Measurements from ENCODE around the gene ASTN2. TPM values are rescaled to one million over a fixed set of nuclear protein-coding genes. Genes with fewer than 3 reads are reported as not detected.

Gene ASTN2
- total and polyA plus RNA-seq, 9 donors: 1.8 to 6.4 (median 3.2) TPM

- H3K27ac ChIP-seq: no peak overlapping the region
- TF ChIP-seq CTCF (IDR thresholded peaks at IDR 0.05) (no peak), POLR2A (IDR thresholded peaks at IDR 0.05) (no peak), EP300 (IDR thresholded peaks at IDR 0.05) (no peak)
- no peaks in the 10 kb centered on the region for H3K36me3 ChIP-seq
- H3K4me1 ChIP-seq (ENCODE audit: insufficient read depth): no peaks in the 10 kb centered on the region
- no peaks in the 10 kb centered on the region for H3K27me3 ChIP-seq
- H3K9me3 ChIP-seq: no peaks in the 10 kb centered on the region
- no peak overlapping the region for H3K4me3 ChIP-seq
- DNase-seq: no peak
- intact Hi-C loops (cut with DNase I): no loop called here
- WGBS, 3 donors: 18 to 33% (median 22%) methylated on average over 6 of the region's 6 CpGs
Observed at GRCh38 chr9:116447934-116448333, 966.9 kb downstream of the ASTN2 start.

GRCh38 chr9:116442528-116442927, 972.3 kb downstream of the ASTN2 start:
- H3K9me3 ChIP-seq: no peaks in the 10 kb centered on the region
- no peak for DNase-seq
- no peaks in the 10 kb centered on the region for H3K4me1 ChIP-seq (ENCODE audit: insufficient read depth)
- intact Hi-C loops (cut with DNase I): no loop called here
- H3K4me3 ChIP-seq: no peak overlapping the region
- TF ChIP-seq CTCF (IDR thresholded peaks at IDR 0.05) (no peak), POLR2A (IDR thresholded peaks at IDR 0.05) (no peak), EP300 (IDR thresholded peaks at IDR 0.05) (no peak)
- no peak overlapping the region for H3K27ac ChIP-seq
- no peaks in the 10 kb centered on the region for H3K27me3 ChIP-seq
- no peaks in the 10 kb centered on the region for H3K36me3 ChIP-seq

DNA sequence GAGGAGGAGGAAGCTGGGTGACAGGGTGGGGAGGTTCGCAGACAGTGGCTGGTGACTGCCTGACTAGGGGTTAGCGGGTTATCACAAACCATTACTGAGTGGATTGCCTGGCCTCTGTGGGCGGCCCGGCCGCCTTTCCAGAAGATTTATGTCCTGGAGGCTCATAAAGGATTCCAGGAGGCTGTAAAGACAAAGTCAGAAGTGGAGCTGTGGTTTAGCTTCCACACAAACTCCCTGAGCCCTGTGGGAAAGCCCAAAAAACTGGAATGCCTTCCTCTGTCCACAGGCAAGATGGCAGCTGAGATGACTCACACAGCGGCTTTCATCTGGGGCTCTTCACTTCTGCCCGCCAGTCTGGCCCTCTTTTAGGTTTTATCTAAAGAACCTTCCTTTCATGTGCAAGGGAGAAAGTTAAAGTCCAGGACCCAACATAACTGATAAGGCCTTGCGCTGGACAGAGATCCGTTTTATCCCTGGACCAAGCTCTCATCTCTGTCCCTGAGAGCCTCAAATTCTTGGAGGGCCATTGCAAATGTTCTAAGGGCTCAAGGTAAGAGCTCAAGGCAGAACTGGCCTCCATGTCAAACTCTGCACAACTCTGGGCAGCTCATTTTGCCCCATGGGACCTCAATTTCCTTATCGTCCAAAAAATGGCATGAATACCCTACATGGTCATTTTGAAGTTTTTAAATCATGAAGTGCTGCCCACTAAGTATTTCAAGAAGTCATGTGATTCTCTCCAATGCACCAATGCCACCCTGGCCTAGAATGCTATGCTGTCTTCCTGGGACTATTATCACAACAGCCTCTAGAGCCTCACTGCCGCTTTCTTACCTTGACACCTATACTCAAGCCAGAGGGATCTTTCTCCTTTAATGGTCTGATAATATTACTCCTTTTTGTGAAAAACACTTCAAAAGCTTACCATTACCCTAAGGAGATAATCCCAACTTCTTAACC, 977.2 kb downstream of the ASTN2 start:
- TF ChIP-seq EP300 (IDR thresholded peaks at IDR 0.05) (no peak), POLR2A (IDR thresholded peaks at IDR 0.05) (no peak), CTCF (IDR thresholded peaks at IDR 0.05) (no peak)
- intact Hi-C loops (cut with DNase I): no loop called here
- 76 to 83% (median 80%) methylated on average over 10 to 11 of the region's 11 CpGs for WGBS, 3 donors
- Histone ChIP-seq H3K27me3 (no peaks in the 10 kb centered on the region), H3K27ac (no peak overlapping the region), H3K4me1 (ENCODE audit: insufficient read depth) (no peaks in the 10 kb centered on the region), H3K4me3 (no peak overlapping the region), H3K9me3 (no peaks in the 10 kb centered on the region), H3K36me3 (no peaks in the 10 kb centered on the region)
- no peak for DNase-seq

- intact Hi-C loops (cut with DNase I): no loop called here
- DNase-seq: no peak
- 89 to 98% (median 95%) methylated on average over 1 of the region's 1 CpG for WGBS, 3 donors
Observed at GRCh38 chr9:116436121-116436520, 978.7 kb downstream of the ASTN2 start.

More at GRCh38 chr9:116436121-116436520, 978.7 kb downstream of the ASTN2 start:
- no peaks in the 10 kb centered on the region for H3K27me3 ChIP-seq
- TF ChIP-seq CTCF (IDR thresholded peaks at IDR 0.05) (no peak), EP300 (IDR thresholded peaks at IDR 0.05) (no peak), POLR2A (IDR thresholded peaks at IDR 0.05) (no peak)
- H3K4me1 ChIP-seq (ENCODE audit: insufficient read depth): no peaks in the 10 kb centered on the region
- H3K27ac ChIP-seq: no peak overlapping the region
- no peaks in the 10 kb centered on the region for H3K9me3 ChIP-seq
- no peaks in the 10 kb centered on the region for H3K36me3 ChIP-seq
- H3K4me3 ChIP-seq: no peak overlapping the region
